Mammary epithelial cell (primary cell): ENCODE measurements around the gene C1orf52.

Source experiments
- CTCF ChIP-seq, 2 donors: IDR thresholded peaks in 1 of 2; conservative IDR thresholded peaks in 1 of 2; 2 replicates each; pipeline ENCODE4 v1.5.1; 2011 to 2012; ENCODE audit warnings: inconsistent platforms in 2 of 2, low read length in 2 of 2, mild to moderate bottlenecking in 2 of 2, control low read depth in 1 of 2, low read depth in 1 of 2; ENCODE audit not compliant: insufficient read depth in 1 of 2; ENCODE audit errors: extremely low read depth in 1 of 2
- EZH2 ChIP-seq: IDR thresholded peaks from 2 replicates; pipeline ENCODE4 v1.6.1; 2012; ENCODE audit warnings: low read length, inconsistent platforms, borderline replicate concordance

GRCh38 chr1:85219853-85220610, 39.4 kb downstream of the C1orf52 start:
- TF ChIP-seq CTCF (conservative IDR thresholded peaks at IDR 0.05 in 1 of 2, IDR thresholded peaks at IDR 0.05 in 1 of 2; ENCODE audit: extremely low read depth in 1 of 2, insufficient read depth in 1 of 2, low read depth in 1 of 2, low read length in 2 of 2) (no peak), EZH2 (no peak)
